Activated B cell treated with CpG ODN at 0.5 μM for 24 hours (primary cell): ENCODE results near the gene COL4A1. TPM values are rescaled to one million over a fixed set of nuclear protein-coding genes. Genes with fewer than 3 reads are reported as not detected.

Source experiments
- ATAC-seq: fragments of 200-7000 bp; cut with Tn5 transposase; one replicate; pipeline ENCODE4 v1.10.0; 2021; ENCODE audit warnings: low read depth, mild to moderate bottlenecking, moderate library complexity
- CTCF ChIA-PET: fragments of 350-600 bp; sonication (Branson Sonifier 250); formaldehyde crosslinking; loops from one replicate; lab custom pipeline; 2021; ENCODE audit warnings: antibody characterized with exemption; lab: Charles Lee
- POLR2A ChIA-PET: fragments of 350-600 bp; sonication (Branson Sonifier 250); formaldehyde crosslinking; loops from one replicate; lab custom pipeline; 2021; ENCODE audit warnings: antibody characterized with exemption; lab: Charles Lee
- DNase-seq: peaks from one replicate; pipeline ENCODE4 v3.0.0; 2022
- H3K27ac Mint-ChIP-seq: one replicate; pipeline ENCODE4 v1.8.0; 2020; ENCODE audit warnings: mixed read lengths
- H3K27me3 Mint-ChIP-seq: one replicate; pipeline ENCODE4 v1.8.0; 2021; ENCODE audit warnings: mixed read lengths
- H3K36me3 Mint-ChIP-seq: one replicate; pipeline ENCODE4 v1.8.0; 2021; ENCODE audit warnings: low read depth, mixed read lengths
- H3K4me1 Mint-ChIP-seq: one replicate; pipeline ENCODE4 v1.8.0; 2021; ENCODE audit warnings: mixed read lengths
- H3K4me3 Mint-ChIP-seq: one replicate; pipeline ENCODE4 v1.8.0; 2020; ENCODE audit warnings: mild to moderate bottlenecking, mixed read lengths
- H3K9me3 Mint-ChIP-seq: one replicate; pipeline ENCODE4 v1.8.0; 2020; ENCODE audit warnings: mixed read lengths
- CTCF ChIP-seq: fragments of 200-600 bp; IDR thresholded peaks from one replicate; pipeline ENCODE4 v1.8.0; 2022; ENCODE audit warnings: antibody characterized with exemption, mild to moderate bottlenecking
- intact Hi-C: fragments of 100-400 bp; cut with micrococcal nuclease; formaldehyde crosslinking; loops from one replicate; pipeline ENCODE4 v1.15.1; 2024
- total RNA-seq: library from RNA; stranded (reverse); gene quantifications from 2 replicates; pipeline ENCODE4 v1.2.3, GENCODE V29; 2022

Gene COL4A1
- total RNA-seq, 1 donor from 2014 or later = not detected

GRCh38 chr13:110300090-110300815 is 6.7 kb downstream of the COL4A1 start:
- POLR2A ChIA-PET = no interaction called here
- intact Hi-C loops = no loop called here
- no peak overlapping the region for H3K4me3 Mint-ChIP-seq
- peaks cover 59% of the 10 kb centered on the region for H3K27me3 Mint-ChIP-seq
- CTCF ChIA-PET = no interaction called here
- no peak for ATAC-seq
- H3K9me3 Mint-ChIP-seq = no peaks in the 10 kb centered on the region
- no peak for DNase-seq
- TF ChIP-seq CTCF = no peak
- H3K36me3 Mint-ChIP-seq = no peaks in the 10 kb centered on the region
- no peaks in the 10 kb centered on the region for H3K4me1 Mint-ChIP-seq
- no peak overlapping the region for H3K27ac Mint-ChIP-seq

- Mint-ChIP-seq H3K9me3 (no peaks in the 10 kb centered on the region), H3K27me3 (peaks cover 53% of the 10 kb centered on the region)
Observed at GRCh38 chr13:110299283-110299840, 7.6 kb downstream of the COL4A1 start.

GRCh38 chr13:110298505-110299282 is 8.3 kb downstream of the COL4A1 start:
- Mint-ChIP-seq H3K36me3 (no peaks in the 10 kb centered on the region), H3K27ac (no peak overlapping the region), H3K9me3 (no peaks in the 10 kb centered on the region), H3K27me3 (peaks cover 48% of the 10 kb centered on the region), H3K4me3 (no peak overlapping the region), H3K4me1 (no peaks in the 10 kb centered on the region)
- no peak for TF ChIP-seq CTCF
- ChIA-PET POLR2A (no interaction called here), CTCF (no interaction called here)
- DNase-seq (no peak), ATAC-seq (no peak)
- intact Hi-C loops = no loop called here

More at GRCh38 chr13:110299283-110299840, 7.6 kb downstream of the COL4A1 start:
- no peak overlapping the region for H3K4me3 Mint-ChIP-seq
- no peaks in the 10 kb centered on the region for H3K36me3 Mint-ChIP-seq
- no peaks in the 10 kb centered on the region for H3K4me1 Mint-ChIP-seq
- DNase-seq (no peak), ATAC-seq (no peak)
- ChIA-PET POLR2A (no interaction called here), CTCF (no interaction called here)
- no peak for TF ChIP-seq CTCF
- H3K27ac Mint-ChIP-seq = no peak overlapping the region
- intact Hi-C loops = no loop called here

- no peaks in the 10 kb centered on the region for H3K9me3 Mint-ChIP-seq
- no peak overlapping the region for H3K4me3 Mint-ChIP-seq
- no peak for TF ChIP-seq CTCF
- ATAC-seq = no peak
- no peak overlapping the region for H3K27ac Mint-ChIP-seq
- H3K36me3 Mint-ChIP-seq = no peaks in the 10 kb centered on the region
- no peaks in the 10 kb centered on the region for H3K4me1 Mint-ChIP-seq
- intact Hi-C loops = no loop called here
- peaks cover 43% of the 10 kb centered on the region for H3K27me3 Mint-ChIP-seq
- POLR2A ChIA-PET = no interaction called here
- DNase-seq = no peak
- CTCF ChIA-PET = no interaction called here
Observed at GRCh38 chr13:110297766-110298504, 9.0 kb downstream of the COL4A1 start.

GRCh38 chr13:110297011-110297410 is 9.9 kb downstream of the COL4A1 start:
- ChIA-PET POLR2A (no interaction called here), CTCF (no interaction called here)
- Mint-ChIP-seq H3K27me3 (peaks cover 42% of the 10 kb centered on the region), H3K27ac (no peak overlapping the region), H3K4me3 (no peak overlapping the region), H3K9me3 (no peaks in the 10 kb centered on the region), H3K4me1 (no peaks in the 10 kb centered on the region), H3K36me3 (no peaks in the 10 kb centered on the region)
- DNase-seq (no peak), ATAC-seq (no peak)
- no peak for TF ChIP-seq CTCF
- intact Hi-C loops = no loop called here
